Right ventricle myocardium inferior (tissue), 1 donor: Measurements from ENCODE around the gene PRDM15. TPM values are rescaled to one million over a fixed set of nuclear protein-coding genes. Genes with fewer than 3 reads are reported as not detected.
"Not testable (repeated sequence)": the region's sequence is repeated elsewhere in the genome, so short reads cannot be mapped to it uniquely, and the experiment has no call there.

ENCODE experiments used
- ATAC-seq: fragments of 200-7000 bp; cut with Tn5 transposase; one replicate; pipeline ENCODE4 v1.9.1; 2020; ENCODE audit warnings: mild to moderate bottlenecking, moderate library complexity
- DNase-seq: peaks from one replicate; pipeline ENCODE4 v3.0.0; 2021; ENCODE audit errors: missing footprints
- intact Hi-C: fragments of 100-400 bp; cut with DNase I; formaldehyde crosslinking; loops from one replicate; pipeline ENCODE4 v1.11.0; 2022
- total RNA-seq: library from RNA; stranded (reverse); fragmentation: NEBNext Ultra II Directional; extraction: Animal tissue kit (Norgen Biotek cat#: 25700); gene quantifications from one replicate; pipeline ENCODE4 v1.2.1, GENCODE V29; 2021
- donor health status: DM: no; HTN: yes; CAD: no; lungs with severe emphysema.

PRDM15 gene
- total RNA-seq, 1 donor from 2014 or later, result 4.6 TPM

- intact Hi-C loops, result no loop called here
- DNase-seq (no peak), ATAC-seq (no peak)
These were observed 77.6 kb downstream of the PRDM15 start for GRCh38 chr21:41801321-41802197.

- no peak for ATAC-seq
- intact Hi-C loops, result no loop called here
- no peak for DNase-seq
These were observed 78.5 kb downstream of the PRDM15 start for GRCh38 chr21:41800425-41801320.

GRCh38 chr21:41799763-41800162, 79.4 kb downstream of the PRDM15 start:
- intact Hi-C loops, result no loop called here
- no peak for ATAC-seq
- no peak for DNase-seq

GRCh38 chr21:41798326-41798725, 80.8 kb downstream of the PRDM15 start:
- ATAC-seq, result no peak
- intact Hi-C loops, result no loop called here
- peak; percentile 53 for DNase-seq

- intact Hi-C loops, result no loop called here
- DNase-seq, result peak; percentile 55
- no peak for ATAC-seq
These were observed 82.6 kb downstream of the PRDM15 start for GRCh38 chr21:41796476-41797080.

- intact Hi-C loops, result no loop called here
- ATAC-seq, result no peak
- no peak for DNase-seq
These were observed 83.4 kb downstream of the PRDM15 start for GRCh38 chr21:41795726-41796125.

GRCh38 chr21:41794600-41794999, 84.5 kb downstream of the PRDM15 start:
- intact Hi-C loops, result no loop called here
- ATAC-seq, result no peak

GRCh38 chr21:41792711-41793110, 86.4 kb downstream of the PRDM15 start:
- intact Hi-C loops, result no loop called here
- ATAC-seq (no peak), DNase-seq (no peak)

More at GRCh38 chr21:41794600-41794999, 84.5 kb downstream of the PRDM15 start:
- no peak for DNase-seq

- no peak for DNase-seq
- intact Hi-C loops, result no loop called here
- ATAC-seq, result no peak
These were observed 92.6 kb downstream of the PRDM15 start for GRCh38 chr21:41786509-41786987.

GRCh38 chr21:41785262-41785661, 93.9 kb downstream of the PRDM15 start:
- ATAC-seq, DNase-seq, intact Hi-C loops: not testable (repeated sequence)

- intact Hi-C loops, result no loop called here
- DNase-seq (no peak), ATAC-seq (no peak)
These were observed 94.6 kb downstream of the PRDM15 start for GRCh38 chr21:41784456-41785102.

- no peak for ATAC-seq
- intact Hi-C loops, result no loop called here
- no peak for DNase-seq
These were observed 95.5 kb downstream of the PRDM15 start for GRCh38 chr21:41783476-41784180.

- ATAC-seq (no peak), DNase-seq (no peak)
- intact Hi-C loops, result no loop called here
These were observed 98.1 kb downstream of the PRDM15 start for GRCh38 chr21:41781050-41781410.

- DNase-seq, result no peak
- ATAC-seq, result no peak
- intact Hi-C loops, result no loop called here
These were observed 98.7 kb downstream of the PRDM15 start for GRCh38 chr21:41780337-41781049.

- intact Hi-C loops, result loop anchor here (5.0 kb wide), 1 partner anchor 497 kb away; no protein-coding TSS in a partner anchor
- DNase-seq, result no peak
- ATAC-seq, result no peak
These were observed 99.5 kb downstream of the PRDM15 start for GRCh38 chr21:41779659-41780058.

GRCh38 chr21:41778930-41779600, 100.1 kb downstream of the PRDM15 start:
- no peak for DNase-seq
- ATAC-seq, result no peak
- intact Hi-C loops, result loop anchor here (1.0 to 5.0 kb wide), 2 partner anchors 167 to 497 kb away; no protein-coding TSS in a partner anchor
